ENCODE results near the gene DENND1B. TPM values are rescaled to one million over a fixed set of nuclear protein-coding genes. Genes with fewer than 3 reads are reported as not detected.
A peak's percentile ranks its signal among the peaks of the same experiment; 100 is the strongest.

The DENND1B gene
- total and polyA plus RNA-seq, 4 donors: 1.7 to 13.7 (median 7.9) TPM

- WGBS: 62% methylated on average over 6 of the region's 6 CpGs
- H3K36me3 ChIP-seq (ENCODE audit: control insufficient read depth in 4 of 4, insufficient read depth in 3 of 4, low read depth in 1 of 4, low read length in 3 of 4): no peaks in the 10 kb centered on the region
Measured at GRCh38 chr1:197686702-197687355, 88.5 kb downstream of the DENND1B start.

GRCh38 chr1:197686231-197686630 lies 89.0 kb downstream of the DENND1B start:
- Histone ChIP-seq H3K9me3 (ENCODE audit: control insufficient read depth in 4 of 4, low read length in 3 of 4) (peaks cover 0 to 5% (median 2%) of the 10 kb centered on the region in 4 donors), H3K36me3 (ENCODE audit: control insufficient read depth in 4 of 4, insufficient read depth in 3 of 4, low read depth in 1 of 4, low read length in 3 of 4) (no peaks in the 10 kb centered on the region), H3K27ac (ENCODE audit: low read depth in 1 of 2, low read length in 2 of 2) (no peak overlapping the region), H3K4me3 (ENCODE audit: low read depth in 1 of 3, low read length in 3 of 3) (no peak overlapping the region), H3K4me1 (ENCODE audit: control insufficient read depth in 4 of 4, insufficient read depth in 4 of 4, low read length in 3 of 4) (peaks cover 0 to 10% (median 8%) of the 10 kb centered on the region in 4 donors), H3K9ac (ENCODE audit: low read depth in 1 of 2, low read length in 2 of 2) (no peak overlapping the region), H3K27me3 (ENCODE audit: control insufficient read depth in 4 of 4, insufficient read depth in 4 of 4, low read length in 3 of 4) (no peaks in the 10 kb centered on the region)
- 96% methylated on average over 2 of the region's 2 CpGs for WGBS
- no peak for DNase-seq (ENCODE audit: low spot score)
- TF ChIP-seq FOXA2 (IDR thresholded peaks at IDR 0.05) (no peak), TAF1 (conservative IDR thresholded peaks at IDR 0.05) (no peak), HNF4G (IDR thresholded peaks at IDR 0.05) (no peak), RXRA (IDR thresholded peaks at IDR 0.05) (no peak), FOXA1 (IDR thresholded peaks at IDR 0.05) (no peak), NR2F2 (IDR thresholded peaks at IDR 0.05) (no peak), ZBTB33 (IDR thresholded peaks at IDR 0.05) (no peak), SP1 (IDR thresholded peaks at IDR 0.05) (no peak), REST (IDR thresholded peaks at IDR 0.05) (no peak)

More at GRCh38 chr1:197686702-197687355, 88.5 kb downstream of the DENND1B start:
- Histone ChIP-seq H3K4me3 (ENCODE audit: low read depth in 1 of 3, low read length in 3 of 3) (no peak overlapping the region), H3K27ac (ENCODE audit: low read depth in 1 of 2, low read length in 2 of 2) (no peak overlapping the region), H3K9ac (ENCODE audit: low read depth in 1 of 2, low read length in 2 of 2) (no peak overlapping the region), H3K9me3 (ENCODE audit: control insufficient read depth in 4 of 4, low read length in 3 of 4) (peaks cover 0 to 5% (median 2%) of the 10 kb centered on the region in 4 donors), H3K4me1 (ENCODE audit: control insufficient read depth in 4 of 4, insufficient read depth in 4 of 4, low read length in 3 of 4) (peaks cover 0 to 10% (median 8%) of the 10 kb centered on the region in 4 donors), H3K27me3 (ENCODE audit: control insufficient read depth in 4 of 4, insufficient read depth in 4 of 4, low read length in 3 of 4) (no peaks in the 10 kb centered on the region)
- TF ChIP-seq JUND (IDR thresholded peaks at IDR 0.05): no peak
- TF ChIP-seq FOXA2 (IDR thresholded peaks at IDR 0.05): no peak
- TF ChIP-seq HNF4A (conservative IDR thresholded peaks at IDR 0.05): peak; percentile 35 to 41
- TF ChIP-seq RXRA (IDR thresholded peaks at IDR 0.05): peak; percentile 57 to 64
- peak; percentile 32 for TF ChIP-seq YY1 (IDR thresholded peaks at IDR 0.05)
- no peak for DNase-seq (ENCODE audit: low spot score)

GRCh38 chr1:197685785-197686184 lies 89.5 kb downstream of the DENND1B start:
- no peak for TF ChIP-seq YY1 (IDR thresholded peaks at IDR 0.05)
- TF ChIP-seq HNF4A (conservative IDR thresholded peaks at IDR 0.05): no peak
- TF ChIP-seq RAD21 (IDR thresholded peaks at IDR 0.05): no peak
- Histone ChIP-seq H3K36me3 (ENCODE audit: control insufficient read depth in 4 of 4, insufficient read depth in 3 of 4, low read depth in 1 of 4, low read length in 3 of 4) (no peaks in the 10 kb centered on the region), H3K9me3 (ENCODE audit: control insufficient read depth in 4 of 4, low read length in 3 of 4) (peaks cover 0 to 5% (median 2%) of the 10 kb centered on the region in 4 donors), H3K27me3 (ENCODE audit: control insufficient read depth in 4 of 4, insufficient read depth in 4 of 4, low read length in 3 of 4) (no peaks in the 10 kb centered on the region), H3K27ac (ENCODE audit: low read depth in 1 of 2, low read length in 2 of 2) (no peak overlapping the region), H3K4me1 (ENCODE audit: control insufficient read depth in 4 of 4, insufficient read depth in 4 of 4, low read length in 3 of 4) (peaks cover 0 to 10% (median 8%) of the 10 kb centered on the region in 4 donors), H3K9ac (ENCODE audit: low read depth in 1 of 2, low read length in 2 of 2) (no peak overlapping the region), H3K4me3 (ENCODE audit: low read depth in 1 of 3, low read length in 3 of 3) (no peak overlapping the region)
- WGBS: 49% methylated on average over 1 of the region's 1 CpG
- DNase-seq (ENCODE audit: low spot score): no peak

Measured in liver (tissue), 9 donors.